Measurements from ENCODE around the gene RNF151.

GRCh38 chr16:2002406-2003230, 36.0 kb downstream of the RNF151 start:
- TF ChIP-seq GATA2 (IDR thresholded peaks at IDR 0.05; ENCODE audit: low read depth, low read length) (no peak), GATA3 (IDR thresholded peaks at IDR 0.05; ENCODE audit: low read depth, low read length) (no peak)
